Skin epidermis (tissue), 12 donors: Measurements from ENCODE around the gene VOPP1.

Source experiments
- H3K27ac ChIP-seq, 21 experiments: fragments of 200-600 bp; sonication (generic) in 11 of 21; one replicate each; pipeline ENCODE4 v1.5.0; 2020; ENCODE audit warnings: mild to moderate bottlenecking in 3 of 21, inconsistent platforms in 2 of 21, moderate library complexity in 2 of 21
- H3K4me3 ChIP-seq, 7 experiments: fragments of 200-600 bp; sonication (generic) in 2 of 7; one replicate each; pipeline ENCODE4 v1.5.0; 2020; ENCODE audit warnings: inconsistent platforms in 2 of 7, mild to moderate bottlenecking in 2 of 7, moderate library complexity in 1 of 7

VOPP1 gene

DNA sequence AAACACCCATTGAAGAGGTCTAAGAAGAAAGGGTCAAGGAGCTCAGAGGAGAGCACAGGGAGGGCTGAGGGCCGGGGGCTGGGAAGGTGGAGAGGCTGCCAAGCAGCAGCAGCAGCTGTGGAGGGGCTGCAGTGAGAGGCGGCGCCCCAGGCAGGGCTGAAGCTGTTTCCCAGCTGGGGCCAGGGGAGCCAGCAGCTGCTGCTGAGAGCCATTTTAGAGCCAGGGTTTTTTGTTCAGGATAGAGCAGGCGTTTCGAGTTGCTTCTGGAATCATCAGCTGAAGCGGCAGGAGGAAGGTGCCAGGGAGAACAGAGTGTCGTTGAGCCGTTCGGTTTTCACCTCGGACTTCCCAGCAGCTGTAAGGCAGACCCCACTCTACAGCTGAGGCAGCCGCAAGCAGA, 144.5 kb downstream of the VOPP1 start:
- H3K4me3 ChIP-seq, result no peak overlapping the region
- H3K27ac ChIP-seq, result no peak overlapping the region

DNA sequence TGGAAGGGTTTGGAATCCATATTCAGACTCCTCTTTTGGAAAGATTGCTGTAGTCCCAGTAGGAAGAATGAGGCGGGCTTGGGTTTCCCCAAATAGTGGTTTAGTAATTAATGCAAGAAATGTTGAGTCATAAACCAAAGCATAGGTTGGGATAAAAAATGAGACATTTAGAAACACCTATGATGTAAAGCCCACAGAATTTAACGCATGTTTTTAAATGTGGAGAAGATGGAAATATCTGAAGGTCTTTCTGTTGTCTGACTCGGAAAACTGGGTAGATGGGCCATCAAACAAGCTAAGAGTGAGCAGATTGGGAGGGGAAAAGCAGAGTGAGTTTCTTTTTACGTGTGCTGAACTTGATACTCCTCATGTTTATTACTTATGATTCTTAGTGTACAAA, 145.0 kb downstream of the VOPP1 start:
- Histone ChIP-seq H3K27ac (no peak overlapping the region), H3K4me3 (no peak overlapping the region)

DNA sequence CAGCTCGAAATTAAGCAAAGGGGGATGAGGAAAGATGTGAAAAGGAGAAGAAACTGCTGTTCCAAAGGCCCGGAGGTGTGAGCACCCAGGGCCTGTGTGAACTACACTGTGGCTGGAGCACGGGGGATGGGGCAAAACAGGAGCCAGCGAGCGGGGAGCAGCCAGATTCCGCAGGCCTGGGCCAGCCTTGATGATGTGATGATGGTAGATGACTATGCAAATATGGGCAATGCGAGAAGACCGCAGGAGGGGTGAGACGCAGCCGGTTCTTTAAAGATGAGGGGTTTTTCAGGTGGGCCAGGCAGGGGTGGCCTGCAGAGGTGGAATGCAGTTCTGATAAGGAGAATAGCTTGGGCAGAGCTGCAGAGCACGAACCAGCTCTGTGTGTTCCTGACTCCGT, 145.6 kb downstream of the VOPP1 start:
- H3K27ac ChIP-seq, result no peak overlapping the region
- no peak overlapping the region for H3K4me3 ChIP-seq

DNA sequence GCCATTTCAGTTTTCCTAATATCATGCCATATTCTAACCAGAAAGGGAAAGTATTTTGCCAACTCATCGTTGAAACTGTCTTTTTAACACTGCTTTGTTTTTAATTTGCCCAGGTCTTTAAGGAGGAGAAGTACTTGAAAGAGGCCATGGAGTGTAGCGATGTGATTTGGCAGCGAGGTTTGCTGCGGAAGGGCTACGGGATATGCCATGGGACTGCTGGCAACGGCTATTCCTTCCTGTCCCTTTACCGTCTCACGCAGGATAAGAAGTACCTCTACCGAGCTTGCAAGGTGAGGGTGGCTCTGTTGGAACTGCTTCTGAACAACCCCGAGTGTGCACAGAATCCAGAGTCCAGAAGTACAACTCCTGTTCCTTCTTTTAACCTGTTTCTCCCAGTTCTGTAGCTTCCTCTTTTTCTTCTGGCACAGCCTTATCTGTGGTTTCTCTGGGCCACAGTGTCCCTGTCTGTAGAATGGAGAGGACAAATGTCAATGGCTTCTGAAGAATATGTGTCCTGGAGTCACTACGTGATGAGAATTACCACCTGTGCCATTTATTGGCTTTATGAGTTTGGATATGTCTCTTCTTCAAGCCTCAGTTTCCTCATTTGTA, 147.1 kb downstream of the VOPP1 start:
- Histone ChIP-seq H3K4me3 (no peak overlapping the region), H3K27ac (no peak overlapping the region)

DNA sequence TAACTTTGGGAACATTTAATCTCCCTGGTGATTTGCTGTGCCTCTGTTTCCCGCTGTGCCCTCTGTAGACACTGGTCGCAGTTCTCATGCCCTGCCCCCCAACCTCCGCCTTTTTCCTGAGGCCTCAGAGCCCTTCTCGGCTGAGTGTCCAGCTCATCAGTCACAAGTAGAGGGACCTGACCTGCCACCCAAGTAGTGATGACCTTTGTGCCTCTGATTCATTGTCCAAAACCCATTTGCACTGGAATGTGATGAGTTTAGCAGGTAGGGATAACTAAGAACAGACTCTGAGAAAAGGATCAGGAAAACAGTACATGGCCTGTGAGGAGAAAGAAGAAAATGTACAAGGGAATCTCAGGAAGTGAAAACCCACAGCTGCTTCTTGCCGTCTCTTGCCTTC, 148.4 kb downstream of the VOPP1 start:
- H3K27ac ChIP-seq, result no peak overlapping the region
- H3K4me3 ChIP-seq, result no peak overlapping the region

DNA sequence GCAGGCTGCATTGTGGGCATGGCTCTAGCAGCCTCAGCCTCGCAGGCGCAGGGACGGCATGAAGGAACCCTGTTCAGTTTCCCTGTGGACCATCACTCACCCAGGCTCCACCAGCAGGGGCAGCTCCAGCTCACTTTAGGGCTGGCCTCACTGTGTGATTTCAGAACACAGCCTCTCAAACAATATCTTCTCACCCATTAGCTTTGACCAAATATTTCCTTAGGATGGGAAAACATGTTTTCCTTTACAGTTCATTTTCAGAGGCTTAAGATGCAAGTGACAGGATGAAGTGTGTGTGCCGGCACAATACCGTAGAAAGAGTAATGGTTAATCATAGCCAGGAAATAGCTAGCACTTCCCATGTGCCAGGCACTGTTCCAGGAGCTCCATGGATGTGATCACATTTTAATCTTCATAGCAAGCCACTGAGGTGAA, 149.0 kb downstream of the VOPP1 start:
- no peak overlapping the region for H3K4me3 ChIP-seq
- H3K27ac ChIP-seq, result no peak overlapping the region
